Stimulated activated CD4-positive, alpha-beta T cell treated with anti-CD3 and anti-CD28 coated beads, Interleukin-12 subunit alpha, Interleukin-12 subunit beta, amount 100 ng/mL, for 48 hours (primary cell): ENCODE measurements around the gene FAP.

ENCODE experiments used
- DNase-seq, 3 donors: peaks; one replicate each; pipeline ENCODE4 v3.0.0-alpha.2; 2020; ENCODE audit warnings: low read depth in 2 of 3, low spot score in 1 of 3

The FAP gene

DNA sequence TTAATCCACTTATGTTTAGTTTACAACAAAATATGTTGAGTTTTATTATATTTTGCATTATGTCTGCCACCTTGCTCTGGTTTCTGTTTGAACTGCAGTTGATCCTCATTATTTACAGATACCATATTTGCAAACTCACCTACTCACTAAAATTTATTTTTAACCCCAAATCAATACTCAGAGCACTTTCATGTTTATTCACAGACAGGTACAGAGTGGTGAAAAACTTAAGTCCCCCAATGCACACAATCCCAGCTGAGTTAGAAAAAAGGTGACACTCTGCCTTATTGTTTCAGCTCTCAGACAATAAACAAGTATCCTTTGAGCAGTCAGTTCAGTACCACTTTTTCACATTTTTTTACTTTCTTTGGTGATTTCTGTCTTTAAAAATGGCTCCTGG is 104.9 kb downstream of the FAP start:
- no peak for DNase-seq

DNA sequence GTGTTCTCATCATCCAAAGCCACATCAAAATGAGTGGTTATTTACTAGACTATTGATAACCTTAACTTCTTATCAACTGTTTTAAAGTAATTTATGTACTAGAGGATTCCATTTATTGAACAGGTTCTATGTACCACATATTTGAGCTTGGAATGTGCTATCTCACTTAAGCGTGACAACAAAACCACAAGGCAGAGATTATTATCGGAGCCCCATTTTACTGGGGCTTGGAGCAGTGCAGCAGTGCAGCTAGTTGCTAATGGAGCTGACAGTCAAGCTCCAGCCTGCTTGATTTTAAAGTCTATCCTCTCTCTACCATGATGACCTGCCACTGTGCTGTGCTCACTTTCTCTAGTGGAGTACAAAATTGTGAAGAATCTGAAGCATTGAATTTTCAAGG is 115.8 kb downstream of the FAP start:
- DNase-seq = no peak

DNA sequence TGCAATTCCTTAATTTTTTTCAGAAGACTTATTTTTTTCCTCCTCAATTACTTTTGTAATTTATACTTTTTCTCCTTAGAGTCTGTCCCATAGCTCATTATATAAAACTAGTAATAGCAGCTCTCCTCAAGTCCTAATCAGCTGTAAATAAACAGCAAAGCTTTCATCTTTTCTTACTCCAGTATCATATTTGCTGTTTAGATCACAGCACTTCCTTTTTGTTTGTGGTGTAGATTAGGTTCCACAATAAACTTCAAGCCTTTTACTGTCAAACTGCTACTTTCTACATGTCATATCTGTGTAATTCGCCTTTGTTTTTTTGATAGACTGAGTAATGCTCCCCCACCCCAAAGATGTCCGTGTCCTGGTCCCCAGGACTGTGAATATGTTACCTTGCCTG is 116.7 kb downstream of the FAP start:
- DNase-seq = no peak

DNA sequence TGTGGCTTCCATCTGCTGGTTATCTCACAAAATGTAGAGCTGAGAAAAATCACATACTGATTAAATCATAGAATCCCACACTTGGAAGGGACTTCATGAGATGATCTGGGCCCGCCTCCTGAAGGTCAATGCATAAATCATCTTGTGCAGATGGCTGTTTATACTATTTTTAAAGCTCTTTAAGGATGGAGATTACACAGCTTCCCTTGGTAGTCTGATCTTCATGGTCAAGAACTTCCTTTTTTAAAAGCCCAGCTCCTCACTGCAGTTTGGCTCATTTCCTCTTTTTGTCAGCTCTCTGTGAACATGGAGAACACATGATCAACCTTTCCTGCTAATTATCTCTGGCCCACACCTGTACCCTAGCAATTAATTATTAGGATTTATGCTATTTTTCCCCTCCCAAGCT is 117.1 kb downstream of the FAP start:
- no peak for DNase-seq

DNA sequence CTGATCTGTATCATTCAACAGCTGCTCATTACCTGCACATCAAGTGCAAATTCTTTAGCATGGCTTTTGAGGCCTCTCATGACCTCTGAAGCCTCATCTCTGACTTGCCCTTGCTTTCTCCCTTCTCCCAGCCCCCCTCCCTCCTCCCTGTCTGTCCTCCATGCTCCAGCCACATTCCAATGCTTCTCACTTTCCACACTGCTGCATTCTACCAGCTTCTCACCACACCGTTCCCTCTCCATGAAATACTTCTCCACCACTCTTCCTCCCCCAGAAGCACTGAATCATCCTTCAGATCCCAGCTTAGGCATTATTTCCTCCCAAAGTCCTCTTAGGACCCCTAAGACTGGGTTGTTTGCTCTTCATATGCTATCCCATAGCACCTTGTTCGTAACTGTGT is 118.1 kb downstream of the FAP start:
- DNase-seq = no peak

DNA sequence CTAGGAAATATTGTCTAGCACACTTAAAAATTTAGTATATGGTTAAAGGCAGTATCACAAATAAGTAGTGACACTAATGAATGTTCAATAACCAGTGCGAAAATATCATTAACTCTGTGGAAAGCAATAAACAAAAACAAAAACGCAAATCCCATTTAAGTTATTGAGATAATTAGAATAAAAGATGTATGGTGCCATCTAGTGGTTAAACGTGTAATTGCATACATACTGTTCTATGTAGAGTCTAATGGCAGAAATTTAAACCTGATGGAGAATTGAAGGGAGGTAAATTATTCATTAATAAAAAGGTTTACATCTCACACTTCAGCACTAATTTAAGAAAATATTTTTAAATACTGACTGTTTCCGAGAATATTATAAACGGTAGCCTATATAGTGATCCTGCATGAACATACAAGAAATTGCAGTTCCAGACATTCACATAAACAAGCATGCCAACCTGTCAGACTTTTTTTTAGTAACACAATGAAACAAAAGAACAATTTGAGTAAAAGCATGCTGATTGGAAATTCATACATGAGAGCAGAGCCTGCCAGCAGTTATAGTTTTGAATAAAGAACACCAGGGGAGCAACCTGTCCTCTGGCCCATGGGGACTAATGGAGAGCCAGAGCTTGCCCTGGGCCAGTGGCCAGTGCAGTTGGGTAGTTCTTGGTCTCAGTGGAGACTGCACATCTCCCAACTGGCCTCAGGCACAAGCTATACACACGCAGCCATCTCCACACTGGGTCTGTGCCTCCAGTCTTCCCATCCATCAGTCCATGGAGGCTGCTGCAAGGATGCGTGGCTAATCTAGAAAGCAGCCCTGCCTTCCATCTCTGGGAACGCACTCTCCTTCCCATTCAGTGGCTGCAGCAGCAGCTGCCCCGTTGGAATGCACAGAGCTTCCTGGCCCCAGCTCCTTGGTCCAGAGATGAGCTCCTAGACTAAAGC is 119.2 kb downstream of the FAP start:
- peak in 1 of 3 donors; percentile 70 for DNase-seq
